Measurements from ENCODE around the gene WWC2.

DNA sequence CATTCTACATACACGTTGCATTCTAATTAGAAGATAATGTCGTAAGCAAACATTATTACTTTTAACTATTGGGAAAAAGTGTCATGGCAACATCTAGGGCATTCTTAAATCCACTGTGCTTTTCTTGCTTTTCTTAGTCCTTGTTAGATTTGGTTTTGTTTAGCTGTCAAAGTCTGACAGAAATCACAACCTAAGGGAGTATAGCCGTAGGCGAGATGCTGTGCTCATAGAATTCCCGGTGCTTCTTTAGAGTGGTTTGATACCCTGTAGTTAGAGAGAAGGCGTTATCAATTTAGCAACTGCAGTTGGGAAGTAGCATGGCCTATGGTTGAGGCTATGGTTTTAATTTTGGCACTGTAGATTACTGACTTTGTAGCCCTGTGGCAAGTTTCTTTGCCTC is 45.7 kb downstream of the WWC2 start:
- no peak for TF ChIP-seq EZH2 (IDR thresholded peaks at IDR 0.05)
- TF ChIP-seq POLR2AphosphoS5 (IDR thresholded peaks at IDR 0.05; ENCODE audit: borderline replicate concordance, low read depth, low read length), result no peak
- no peak for TF ChIP-seq FOXP2 (optimal IDR thresholded peaks at IDR 0.05; ENCODE audit: control extremely low read depth, extremely low read length, insufficient read depth)
